H1 (cell line): ENCODE data around the gene GANAB. TPM values are rescaled to one million over a fixed set of nuclear protein-coding genes. Genes with fewer than 3 reads are reported as not detected.

ENCODE experiments used
- ASH2L ChIP-seq: fragments of 200-600, 300-600 bp; sonication (generic); IDR thresholded peaks from one replicate; pipeline ENCODE4 v1.7.1; 2017; ENCODE audit warnings: low read length
- CTBP2 ChIP-seq: IDR thresholded peaks from 2 replicates; pipeline ENCODE4 v1.7.0; 2011; ENCODE audit warnings: borderline replicate concordance, mild to moderate bottlenecking, moderate library complexity, mixed read lengths, low read length; ENCODE audit not compliant: insufficient read depth, insufficient read length
- EZH2 ChIP-seq: fragments of 200-600 bp; sonication (generic); IDR thresholded peaks from 2 replicates; pipeline ENCODE4 v1.7.1; 2012; ENCODE audit warnings: low read depth, mild to moderate bottlenecking, moderate library complexity, low read length, inconsistent platforms; ENCODE audit not compliant: severe bottlenecking
- GABPA ChIP-seq: IDR thresholded peaks from 2 replicates; pipeline ENCODE4 v1.6.1; 2011; ENCODE audit warnings: mild to moderate bottlenecking, low read length, moderate library complexity, borderline replicate concordance; ENCODE audit not compliant: insufficient read depth
- JUND ChIP-seq: IDR thresholded peaks from 2 replicates; pipeline ENCODE4 v1.6.1; 2011; ENCODE audit warnings: mild to moderate bottlenecking, improper control_type of control experiment, low read length
- KDM1A ChIP-seq: fragments of 200-600, 300-600 bp; sonication (generic); IDR thresholded peaks from 2 replicates; pipeline ENCODE4 v1.7.1; 2016; ENCODE audit warnings: mild to moderate bottlenecking, low read length, borderline replicate concordance
- KDM5A ChIP-seq: fragments of 200-600 bp; IDR thresholded peaks from 2 replicates; pipeline ENCODE4 v1.7.1; 2012; ENCODE audit warnings: mild to moderate bottlenecking, low read length, inconsistent platforms, mixed read lengths
- MAX ChIP-seq: IDR thresholded peaks from 2 replicates; pipeline ENCODE4 v1.6.1; 2012; ENCODE audit warnings: inconsistent platforms
- PHF8 ChIP-seq: fragments of 200-600 bp; sonication (generic); conservative IDR thresholded peaks from 2 replicates; pipeline ENCODE4 v1.7.1; 2012; ENCODE audit warnings: low read depth, mild to moderate bottlenecking, inconsistent platforms, low read length, moderate library complexity
- POLR2A ChIP-seq, 2 experiments: IDR thresholded peaks; 1 replicate in 1 of 2; 2 replicates in 1 of 2; pipeline ENCODE4 v1.6.1; 2011; ENCODE audit warnings: low read depth in 2 of 2, low read length in 2 of 2, mild to moderate bottlenecking in 2 of 2; ENCODE audit errors: control extremely low read depth in 1 of 2
- POLR2AphosphoS5 ChIP-seq: IDR thresholded peaks from 2 replicates; pipeline ENCODE4 v1.6.1; 2011; ENCODE audit warnings: low read depth, low read length
- POU5F1 ChIP-seq: IDR thresholded peaks from 2 replicates; pipeline ENCODE4 v1.6.1; 2011; ENCODE audit warnings: low read depth, mild to moderate bottlenecking, low read length, moderate library complexity
- RFX5 ChIP-seq: IDR thresholded peaks from 2 replicates; pipeline ENCODE4 v1.6.1; 2011; ENCODE audit warnings: low read depth, low read length, improper control_type of control experiment, borderline replicate concordance
- RXRA ChIP-seq: IDR thresholded peaks from 2 replicates; pipeline ENCODE4 v1.6.1; 2011; ENCODE audit warnings: low read depth, mild to moderate bottlenecking, low read length, moderate library complexity; ENCODE audit not compliant: insufficient read depth
- SAP30 ChIP-seq: fragments of 300-600 bp; sonication (generic); IDR thresholded peaks from 2 replicates; pipeline ENCODE4 v1.7.1; 2012; ENCODE audit warnings: low read length, moderate library complexity, mild to moderate bottlenecking, inconsistent platforms; ENCODE audit not compliant: insufficient read depth, insufficient replicate concordance
- SIN3A ChIP-seq, 2 experiments: IDR thresholded peaks in 1 of 2; conservative IDR thresholded peaks in 1 of 2; 2 replicates each; pipeline ENCODE4 v1.6.1; 2011 to 2012; ENCODE audit warnings: low read length in 2 of 2, improper control_type of control experiment in 1 of 2, low read depth in 1 of 2, mild to moderate bottlenecking in 1 of 2
- SUZ12 ChIP-seq: fragments of 200-600 bp; sonication (generic); IDR thresholded peaks from 2 replicates; pipeline ENCODE4 v1.6.1; 2012; ENCODE audit warnings: mild to moderate bottlenecking, inconsistent platforms, low read length, moderate library complexity, mixed read lengths
- TAF7 ChIP-seq: optimal IDR thresholded peaks from 2 replicates; pipeline ENCODE3; 2011; ENCODE audit warnings: low read depth, mild to moderate bottlenecking, inconsistent platforms, low read length, moderate library complexity, borderline replicate concordance
- TBP ChIP-seq: IDR thresholded peaks from 2 replicates; pipeline ENCODE4 v1.6.1; 2011; ENCODE audit warnings: low read depth, low read length, improper control_type of control experiment
- USF2 ChIP-seq: IDR thresholded peaks from 2 replicates; pipeline ENCODE4 v1.6.1; 2011; ENCODE audit warnings: low read length, improper control_type of control experiment
- YY1 ChIP-seq: IDR thresholded peaks from 2 replicates; pipeline ENCODE4 v1.6.1; 2011; ENCODE audit warnings: low read depth, mild to moderate bottlenecking, low read length
- polyA plus RNA-seq, 7 experiments: library from polyadenylated mRNA; depleted of rRNA in 3 of 7; stranded (reverse) in 5 of 7; unstranded in 2 of 7; fragments of >200 nt in 5 of 7; fragments of 200-250 nt in 2 of 7; gene quantifications; 1 replicate in 5 of 7; 2 replicates in 1 of 7; 4 replicates in 1 of 7; pipeline versions ENCODE4 v1.2.1 to v1.2.3, GENCODE V29; 2011 to 2013; ENCODE audit warnings: missing spikeins in 2 of 7, mixed read lengths in 2 of 7
- total RNA-seq: library from RNA; stranded (reverse); fragmentation: NEBNext Ultra II Directional; extraction: Animal tissue kit (Norgen Biotek cat#: 25700); gene quantifications from 2 replicates; pipeline ENCODE4 v1.2.1, GENCODE V29; 2021

GANAB gene
- total and polyA plus RNA-seq, 2 of the 8 experiments (the other 6 are each of a cell fraction or from before 2014, with no cell fraction given) = 289 to 330 TPM

GRCh38 chr11:62678770-62679696, 32.6 kb upstream of the GANAB start, which contains the start of gene UBXN1 (continued):
- no peak for TF ChIP-seq RXRA
- TF ChIP-seq POLR2AphosphoS5 = peak; percentile 61
- peak; percentile 79 for TF ChIP-seq PHF8
- peak; percentile 95 for TF ChIP-seq USF2
- TF ChIP-seq KDM5A = peak; percentile 62; the same call in 1 of the 2 replicates
- TF ChIP-seq TAF7 = no peak
- no peak for TF ChIP-seq KDM1A
- TF ChIP-seq YY1 = peak; percentile 52; the same call in 1 of the 2 replicates
- TF ChIP-seq GABPA = peak; percentile 82; the same call in 1 of the 2 replicates
- no peak for TF ChIP-seq POU5F1
- no peak for TF ChIP-seq CTBP2
- no peak for TF ChIP-seq SUZ12
- TF ChIP-seq SAP30 = peak; percentile 34
- TF ChIP-seq EZH2 = no peak
- TF ChIP-seq ASH2L = peak; percentile 58
- peak; percentile 26 to 79 for TF ChIP-seq POLR2A (IDR thresholded peaks at IDR 0.05; ENCODE audit: control extremely low read depth in 1 of 2, low read depth in 2 of 2, low read length in 2 of 2)
- TF ChIP-seq RFX5 = no peak
- peak; percentile 72 for TF ChIP-seq TBP
- peak; percentile 80 to 92; a peak in 3 of 4 replicates for TF ChIP-seq SIN3A (conservative IDR thresholded peaks at IDR 0.05 in 1 of 2, IDR thresholded peaks at IDR 0.05 in 1 of 2; ENCODE audit: low read depth in 1 of 2, low read length in 2 of 2)
- 0 out of 2 replicates have a peak, but pooled peaks have one; percentile 12 for TF ChIP-seq JUND
- TF ChIP-seq MAX = peak; percentile 89
